ENCODE data around the gene SPDYE6. TPM values are rescaled to one million over a fixed set of nuclear protein-coding genes. Genes with fewer than 3 reads are reported as not detected.
"Not testable (repeated sequence)": the region's sequence is repeated elsewhere in the genome, so short reads cannot be mapped to it uniquely, and the experiment has no call there.

SPDYE6 gene
- total RNA-seq, 2 donors from 2014 or later = not detected

- TF ChIP-seq, protein P1, sequence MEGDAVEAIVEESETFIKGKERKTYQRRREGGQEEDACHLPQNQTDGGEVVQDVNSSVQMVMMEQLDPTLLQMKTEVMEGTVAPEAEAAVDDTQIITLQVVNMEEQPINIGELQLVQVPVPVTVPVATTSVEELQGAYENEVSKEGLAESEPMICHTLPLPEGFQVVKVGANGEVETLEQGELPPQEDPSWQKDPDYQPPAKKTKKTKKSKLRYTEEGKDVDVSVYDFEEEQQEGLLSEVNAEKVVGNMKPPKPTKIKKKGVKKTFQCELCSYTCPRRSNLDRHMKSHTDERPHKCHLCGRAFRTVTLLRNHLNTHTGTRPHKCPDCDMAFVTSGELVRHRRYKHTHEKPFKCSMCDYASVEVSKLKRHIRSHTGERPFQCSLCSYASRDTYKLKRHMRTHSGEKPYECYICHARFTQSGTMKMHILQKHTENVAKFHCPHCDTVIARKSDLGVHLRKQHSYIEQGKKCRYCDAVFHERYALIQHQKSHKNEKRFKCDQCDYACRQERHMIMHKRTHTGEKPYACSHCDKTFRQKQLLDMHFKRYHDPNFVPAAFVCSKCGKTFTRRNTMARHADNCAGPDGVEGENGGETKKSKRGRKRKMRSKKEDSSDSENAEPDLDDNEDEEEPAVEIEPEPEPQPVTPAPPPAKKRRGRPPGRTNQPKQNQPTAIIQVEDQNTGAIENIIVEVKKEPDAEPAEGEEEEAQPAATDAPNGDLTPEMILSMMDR (IDR thresholded peaks at IDR 0.05) = no peak
- H3K4me1 ChIP-seq = peaks cover 0 to 17% of the 10 kb centered on the region in 2 donors
- H3K4me3 ChIP-seq = no peak overlapping the region
- no peaks in the 10 kb centered on the region for H3K36me3 ChIP-seq
- H3K27ac ChIP-seq = no peak overlapping the region
- DNase-seq (ENCODE audit: low spot score) = no peak
- peaks cover 0 to 3% of the 10 kb centered on the region in 2 donors for H3K27me3 ChIP-seq
- no peaks in the 10 kb centered on the region for H3K9me3 ChIP-seq
Measured at GRCh38 chr7:102304668-102305067, 51.6 kb downstream of the SPDYE6 start.

GRCh38 chr7:102303669-102304422 lies 52.4 kb downstream of the SPDYE6 start:
- H3K4me1 ChIP-seq = peaks cover 0 to 17% of the 10 kb centered on the region in 2 donors
- H3K27me3 ChIP-seq = peaks cover 0 to 3% of the 10 kb centered on the region in 2 donors
- H3K4me3 ChIP-seq = no peak overlapping the region
- TF ChIP-seq, protein P1 (IDR thresholded peaks at IDR 0.05) = no peak
- no peak for DNase-seq (ENCODE audit: low spot score)
- H3K27ac ChIP-seq = no peak overlapping the region
- H3K36me3 ChIP-seq = no peaks in the 10 kb centered on the region
- no peaks in the 10 kb centered on the region for H3K9me3 ChIP-seq

- H3K36me3 ChIP-seq = no peaks in the 10 kb centered on the region
Measured at GRCh38 chr7:102302025-102302424, 54.2 kb downstream of the SPDYE6 start.

GRCh38 chr7:102301367-102301766 lies 54.9 kb downstream of the SPDYE6 start:
- not testable (repeated sequence) for DNase-seq (ENCODE audit: low spot score); H3K4me3 ChIP-seq; H3K36me3 ChIP-seq; H3K27ac ChIP-seq; H3K27me3 ChIP-seq; H3K9me3 ChIP-seq
- peaks cover 0 to 12% of the 10 kb centered on the region in 2 donors for H3K4me1 ChIP-seq

More at GRCh38 chr7:102302025-102302424, 54.2 kb downstream of the SPDYE6 start:
- DNase-seq (ENCODE audit: low spot score) = no peak
- TF ChIP-seq, protein P1 (IDR thresholded peaks at IDR 0.05) = no peak
- Histone ChIP-seq H3K27me3 (peaks cover 0 to 3% of the 10 kb centered on the region in 2 donors), H3K4me3 (no peak overlapping the region), H3K9me3 (no peaks in the 10 kb centered on the region), H3K27ac (no peak overlapping the region), H3K4me1 (peaks cover 0 to 14% of the 10 kb centered on the region in 2 donors)

- peaks cover 0 to 3% of the 10 kb centered on the region in 2 donors for H3K27me3 ChIP-seq
- no peak for DNase-seq (ENCODE audit: low spot score)
- H3K9me3 ChIP-seq = no peaks in the 10 kb centered on the region
- no peak overlapping the region for H3K27ac ChIP-seq
- TF ChIP-seq, protein P1 (IDR thresholded peaks at IDR 0.05) = peak in 1 of 2 donors; percentile 47
- H3K36me3 ChIP-seq = no peaks in the 10 kb centered on the region
- H3K4me1 ChIP-seq = peaks cover 0 to 12% of the 10 kb centered on the region in 2 donors
- H3K4me3 ChIP-seq = no peak overlapping the region
Measured at GRCh38 chr7:102300643-102301221, 55.5 kb downstream of the SPDYE6 start.

GRCh38 chr7:102297487-102298218 lies 58.6 kb downstream of the SPDYE6 start:
- no peak overlapping the region for H3K27ac ChIP-seq
- no peak for DNase-seq (ENCODE audit: low spot score)
- H3K9me3 ChIP-seq = no peaks in the 10 kb centered on the region
- no peak overlapping the region for H3K4me3 ChIP-seq
- H3K36me3 ChIP-seq = no peaks in the 10 kb centered on the region
- H3K4me1 ChIP-seq = no peaks in the 10 kb centered on the region
- TF ChIP-seq, protein P1 (IDR thresholded peaks at IDR 0.05) = no peak
- peaks cover 0 to 3% of the 10 kb centered on the region in 2 donors for H3K27me3 ChIP-seq
